H1 (cell line): ENCODE measurements around the gene TBC1D16.

Experiments used
- CHD2 ChIP-seq: IDR thresholded peaks from 2 replicates; pipeline ENCODE4 v1.6.1; 2012; ENCODE audit warnings: low read length, improper control_type of control experiment
- EP300 ChIP-seq, 2 experiments: IDR thresholded peaks; 1 replicate in 1 of 2; 2 replicates in 1 of 2; pipeline ENCODE4 v1.6.1; 2011 to 2012; ENCODE audit warnings: low read depth in 2 of 2, low read length in 2 of 2, mild to moderate bottlenecking in 2 of 2, borderline replicate concordance in 1 of 2, inconsistent platforms in 1 of 2, moderate library complexity in 1 of 2
- GABPA ChIP-seq: IDR thresholded peaks from 2 replicates; pipeline ENCODE4 v1.6.1; 2011; ENCODE audit warnings: mild to moderate bottlenecking, low read length, moderate library complexity, borderline replicate concordance; ENCODE audit not compliant: insufficient read depth
- POLR2A ChIP-seq, 2 experiments: IDR thresholded peaks; 1 replicate in 1 of 2; 2 replicates in 1 of 2; pipeline ENCODE4 v1.6.1; 2011; ENCODE audit warnings: low read depth in 2 of 2, low read length in 2 of 2, mild to moderate bottlenecking in 2 of 2; ENCODE audit errors: control extremely low read depth in 1 of 2
- POLR2AphosphoS5 ChIP-seq: IDR thresholded peaks from 2 replicates; pipeline ENCODE4 v1.6.1; 2011; ENCODE audit warnings: low read depth, low read length
- RBBP5 ChIP-seq: IDR thresholded peaks from 2 replicates; pipeline ENCODE4 v1.7.1; 2012; ENCODE audit warnings: low read depth, mild to moderate bottlenecking, inconsistent platforms, low read length, moderate library complexity, borderline replicate concordance
- ZNF274 ChIP-seq: IDR thresholded peaks from 2 replicates; pipeline ENCODE4 v1.7.0; 2012; ENCODE audit warnings: low read length, borderline replicate concordance; ENCODE audit errors: extremely low read depth
- TF ChIP-seq, protein P1 (sequence below), 3 experiments: IDR thresholded peaks; 1 replicate in 2 of 3; 2 replicates in 1 of 3; pipeline versions ENCODE4 v1.5.1 to v1.6.1; 2011; ENCODE audit warnings: low read length in 3 of 3, mild to moderate bottlenecking in 3 of 3, inconsistent platforms in 2 of 3, low read depth in 1 of 3, moderate library complexity in 1 of 3; ENCODE audit not compliant: insufficient read depth in 1 of 3; ENCODE audit errors: control extremely low read depth in 1 of 3
- TF ChIP-seq, protein P2 (sequence below): IDR thresholded peaks from 2 replicates; pipeline ENCODE4 v1.6.1; 2011; ENCODE audit warnings: low read length, improper control_type of control experiment
- TF ChIP-seq, protein P3 (sequence below): IDR thresholded peaks from 2 replicates; pipeline ENCODE4 v1.6.1; 2012; ENCODE audit warnings: inconsistent platforms

DNA sequence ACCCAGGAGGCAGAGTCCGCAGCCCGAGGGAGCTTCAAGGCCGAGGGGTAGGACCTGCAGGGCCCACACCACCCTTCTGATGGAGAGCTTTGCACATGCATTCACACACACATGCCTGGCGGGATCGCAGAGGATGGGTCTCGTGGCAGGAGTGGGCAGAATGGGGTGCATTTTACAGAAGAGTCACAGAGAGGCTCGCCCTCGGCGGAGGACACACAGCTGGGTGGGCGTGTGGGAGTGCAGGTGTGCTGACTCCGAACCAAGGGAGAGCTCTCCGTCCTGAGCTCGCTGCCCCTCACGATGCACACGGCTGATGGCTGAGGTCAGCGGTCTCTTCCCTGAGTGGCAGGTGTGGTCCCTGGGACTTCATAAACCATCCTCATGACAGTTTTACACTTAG lies 99.6 kb downstream of the TBC1D16 start:
- TF ChIP-seq CHD2 = no peak
- TF ChIP-seq, protein P1, sequence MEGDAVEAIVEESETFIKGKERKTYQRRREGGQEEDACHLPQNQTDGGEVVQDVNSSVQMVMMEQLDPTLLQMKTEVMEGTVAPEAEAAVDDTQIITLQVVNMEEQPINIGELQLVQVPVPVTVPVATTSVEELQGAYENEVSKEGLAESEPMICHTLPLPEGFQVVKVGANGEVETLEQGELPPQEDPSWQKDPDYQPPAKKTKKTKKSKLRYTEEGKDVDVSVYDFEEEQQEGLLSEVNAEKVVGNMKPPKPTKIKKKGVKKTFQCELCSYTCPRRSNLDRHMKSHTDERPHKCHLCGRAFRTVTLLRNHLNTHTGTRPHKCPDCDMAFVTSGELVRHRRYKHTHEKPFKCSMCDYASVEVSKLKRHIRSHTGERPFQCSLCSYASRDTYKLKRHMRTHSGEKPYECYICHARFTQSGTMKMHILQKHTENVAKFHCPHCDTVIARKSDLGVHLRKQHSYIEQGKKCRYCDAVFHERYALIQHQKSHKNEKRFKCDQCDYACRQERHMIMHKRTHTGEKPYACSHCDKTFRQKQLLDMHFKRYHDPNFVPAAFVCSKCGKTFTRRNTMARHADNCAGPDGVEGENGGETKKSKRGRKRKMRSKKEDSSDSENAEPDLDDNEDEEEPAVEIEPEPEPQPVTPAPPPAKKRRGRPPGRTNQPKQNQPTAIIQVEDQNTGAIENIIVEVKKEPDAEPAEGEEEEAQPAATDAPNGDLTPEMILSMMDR (IDR thresholded peaks at IDR 0.05; ENCODE audit: control extremely low read depth in 1 of 3, insufficient read depth in 1 of 3, low read depth in 1 of 3, low read length in 3 of 3) = no peak
- TF ChIP-seq, protein P2, sequence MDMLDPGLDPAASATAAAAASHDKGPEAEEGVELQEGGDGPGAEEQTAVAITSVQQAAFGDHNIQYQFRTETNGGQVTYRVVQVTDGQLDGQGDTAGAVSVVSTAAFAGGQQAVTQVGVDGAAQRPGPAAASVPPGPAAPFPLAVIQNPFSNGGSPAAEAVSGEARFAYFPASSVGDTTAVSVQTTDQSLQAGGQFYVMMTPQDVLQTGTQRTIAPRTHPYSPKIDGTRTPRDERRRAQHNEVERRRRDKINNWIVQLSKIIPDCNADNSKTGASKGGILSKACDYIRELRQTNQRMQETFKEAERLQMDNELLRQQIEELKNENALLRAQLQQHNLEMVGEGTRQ = no peak
- no peak for TF ChIP-seq ZNF274
- no peak for TF ChIP-seq EP300 (IDR thresholded peaks at IDR 0.05; ENCODE audit: borderline replicate concordance in 1 of 2, low read depth in 2 of 2, low read length in 2 of 2)
- TF ChIP-seq GABPA = no peak
- no peak for TF ChIP-seq RBBP5
- no peak for TF ChIP-seq POLR2AphosphoS5
- TF ChIP-seq, protein P3, sequence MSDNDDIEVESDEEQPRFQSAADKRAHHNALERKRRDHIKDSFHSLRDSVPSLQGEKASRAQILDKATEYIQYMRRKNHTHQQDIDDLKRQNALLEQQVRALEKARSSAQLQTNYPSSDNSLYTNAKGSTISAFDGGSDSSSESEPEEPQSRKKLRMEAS = no peak
- no peak for TF ChIP-seq POLR2A (IDR thresholded peaks at IDR 0.05; ENCODE audit: control extremely low read depth in 1 of 2, low read depth in 2 of 2, low read length in 2 of 2)
